ENCODE results near the gene ICAM1. TPM values are rescaled to one million over a fixed set of nuclear protein-coding genes. Genes with fewer than 3 reads are reported as not detected.

Gene ICAM1
- polyA plus RNA-seq, 3 donors = 5.3 to 6.7 (median 6.7) TPM

GRCh38 chr19:10309423-10309822, 38.5 kb downstream of the ICAM1 start, which contains the start of gene ZGLP1:
Gene ZGLP1, minus strand, starts transcription at chr19:10309815.
- no peak for DNase-seq (ENCODE audit: extremely low read depth in 1 of 11, low read depth in 9 of 11, low spot score in 4 of 11)

GRCh38 chr19:10315335-10316214, 44.7 kb downstream of the ICAM1 start, which contains the start of gene FDX2:
Gene FDX2, minus strand, starts transcription at chr19:10316015. Its CDS starts 19 bp downstream, at chr19:10315996.
- peak in 7 of 11 donors; percentile 55 to 79 (median 68) for DNase-seq (ENCODE audit: extremely low read depth in 1 of 11, low read depth in 9 of 11, low spot score in 4 of 11)

DNA sequence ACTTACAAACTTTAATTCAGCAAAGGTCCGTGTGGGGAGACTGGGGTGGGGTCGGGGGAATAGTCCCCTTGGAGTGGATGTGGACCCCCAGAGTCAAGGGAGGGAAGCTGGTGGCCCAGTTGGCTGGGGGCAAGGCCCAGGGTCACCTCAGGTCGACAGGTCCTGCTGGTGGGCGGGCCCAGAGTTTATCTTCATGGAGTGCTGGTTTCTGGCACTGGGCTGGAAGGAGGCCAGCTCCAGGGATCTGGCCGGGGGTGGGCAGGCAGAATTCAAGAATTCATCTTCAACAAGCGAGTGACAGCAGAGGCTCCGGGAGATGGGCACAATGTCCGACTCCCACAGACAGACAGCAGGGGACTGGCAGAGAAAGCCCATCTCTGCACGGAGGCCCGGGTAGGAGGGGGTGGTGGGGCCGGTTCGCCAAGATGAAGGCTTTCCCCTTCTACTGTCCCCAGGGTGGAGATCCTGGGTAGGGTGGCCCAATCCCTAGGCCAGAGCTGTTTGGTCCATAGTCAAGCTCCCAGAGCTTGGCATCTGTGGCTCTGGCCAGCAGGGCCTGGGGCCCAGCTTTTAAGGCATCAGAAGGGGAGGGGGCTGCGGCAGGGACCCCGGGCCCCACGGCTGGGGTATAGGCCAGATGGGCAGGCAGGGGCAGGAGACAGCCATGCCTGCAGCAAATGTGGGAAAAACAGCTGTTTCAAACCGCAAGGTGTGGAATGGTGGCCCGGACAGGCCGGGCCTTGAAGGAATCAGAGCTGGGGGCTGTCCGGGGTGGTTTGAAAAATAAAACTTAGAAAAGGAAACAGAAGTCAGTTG, 45.5 kb downstream of the ICAM1 start:
- no peak for DNase-seq (ENCODE audit: extremely low read depth in 1 of 11, low read depth in 9 of 11, low spot score in 4 of 11)

- no peak for DNase-seq (ENCODE audit: extremely low read depth in 1 of 11, low read depth in 9 of 11, low spot score in 4 of 11)
Observed at GRCh38 chr19:10317045-10317856, 46.3 kb downstream of the ICAM1 start.

DNA sequence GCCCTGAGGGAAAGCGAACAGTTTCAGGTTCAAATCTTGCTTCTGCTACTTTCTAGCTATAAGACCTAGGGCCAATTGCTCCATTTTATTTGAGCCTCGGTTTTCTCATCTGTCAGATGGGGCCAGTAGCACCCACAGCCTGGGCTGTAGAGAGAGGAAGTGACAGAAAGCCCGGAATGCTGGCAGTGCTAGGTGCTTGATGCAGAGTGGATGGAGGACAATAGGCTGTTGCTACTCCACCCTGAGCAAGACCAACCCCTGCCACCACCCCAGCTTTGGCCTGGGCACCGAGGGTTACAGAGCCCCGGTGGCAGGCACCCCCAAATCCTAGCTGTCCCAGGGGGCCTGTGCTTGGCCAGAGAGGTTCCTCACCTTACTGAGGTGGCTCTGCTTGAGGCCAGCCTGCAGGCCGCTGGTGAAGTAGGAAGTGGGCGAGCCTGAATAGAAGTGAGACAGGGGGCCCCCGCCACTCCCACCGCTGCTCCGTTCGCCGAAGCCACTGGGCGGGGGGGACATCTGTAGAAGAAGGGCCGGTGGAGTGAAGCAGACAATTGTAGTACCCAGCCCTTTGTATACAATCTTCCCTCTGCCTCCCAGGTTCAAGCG, 47.0 kb downstream of the ICAM1 start:
- no peak for DNase-seq (ENCODE audit: extremely low read depth in 1 of 11, low read depth in 9 of 11, low spot score in 4 of 11)

GRCh38 chr19:10318807-10319682, 48.1 kb downstream of the ICAM1 start:
- no peak for DNase-seq (ENCODE audit: extremely low read depth in 1 of 11, low read depth in 9 of 11, low spot score in 4 of 11)

DNA sequence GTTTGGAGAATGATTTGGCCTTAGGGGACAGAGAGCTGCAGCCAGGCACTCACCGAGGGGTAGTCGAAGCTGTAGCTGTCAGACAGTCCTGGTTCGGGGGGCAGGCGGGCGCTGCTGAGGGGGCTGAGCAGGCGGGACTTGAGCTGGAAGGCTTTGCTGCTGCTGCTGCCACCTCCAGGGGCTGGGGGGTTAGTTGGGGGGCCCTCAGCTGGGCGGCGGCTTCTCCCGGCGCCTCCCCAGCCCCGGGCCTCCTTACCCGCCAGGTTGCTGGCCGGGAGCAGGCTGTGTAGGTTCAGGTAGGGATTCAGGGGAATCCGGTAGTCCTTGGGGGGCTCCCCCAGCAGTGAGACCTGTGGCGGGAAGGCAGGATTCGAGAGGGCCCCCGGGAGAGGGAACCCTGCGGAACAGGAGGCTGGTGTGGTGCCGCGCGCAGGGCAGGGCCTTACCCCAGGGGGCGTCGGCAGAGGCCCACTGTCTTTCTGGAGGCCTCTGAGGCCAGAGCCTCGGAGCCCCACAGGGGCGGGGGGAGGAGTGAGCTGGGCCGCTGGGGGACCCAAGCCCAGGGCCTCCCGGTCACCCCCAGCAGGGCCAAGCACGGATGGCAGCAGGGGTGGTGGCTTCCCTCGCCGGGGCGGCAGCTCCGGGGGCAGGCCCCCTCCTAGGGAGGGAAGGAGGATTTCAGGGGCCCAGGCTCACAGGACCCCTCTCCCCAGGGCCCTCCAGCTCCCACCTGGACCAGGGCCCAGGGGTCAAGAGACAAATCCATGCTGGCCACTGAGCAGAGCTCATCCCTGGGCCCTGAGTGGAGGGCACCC, 49.9 kb downstream of the ICAM1 start:
- no peak for DNase-seq (ENCODE audit: extremely low read depth in 1 of 11, low read depth in 9 of 11, low spot score in 4 of 11)

GRCh38 chr19:10321417-10321797, 50.5 kb downstream of the ICAM1 start:
- DNase-seq (ENCODE audit: extremely low read depth in 1 of 11, low read depth in 9 of 11, low spot score in 4 of 11) = no peak

- DNase-seq (ENCODE audit: extremely low read depth in 1 of 11, low read depth in 9 of 11, low spot score in 4 of 11) = no peak
Observed at GRCh38 chr19:10321874-10322835, 51.2 kb downstream of the ICAM1 start.

GRCh38 chr19:10325732-10326131, 54.8 kb downstream of the ICAM1 start:
- no peak for DNase-seq (ENCODE audit: extremely low read depth in 1 of 11, low read depth in 9 of 11, low spot score in 4 of 11)

DNA sequence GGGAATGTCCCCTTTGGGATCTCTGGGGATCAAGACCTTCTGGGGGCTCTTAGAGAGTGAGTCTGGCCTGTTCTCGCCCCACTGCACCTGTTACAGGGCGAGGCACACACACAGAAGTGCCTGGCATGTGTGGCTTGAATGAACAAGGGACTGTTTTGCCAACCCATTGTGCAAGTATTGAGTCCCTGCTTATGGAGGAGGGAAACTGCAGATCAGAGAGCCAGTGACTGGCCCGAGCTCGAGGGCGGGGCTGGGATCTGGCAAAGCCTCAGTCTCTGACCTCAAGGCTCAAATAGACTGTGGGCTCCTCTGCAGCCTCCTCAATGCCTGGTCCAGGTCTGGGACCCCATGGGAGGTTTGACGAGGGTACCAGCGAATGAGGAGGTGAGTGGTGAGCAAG, 56.9 kb downstream of the ICAM1 start:
- no peak for DNase-seq (ENCODE audit: extremely low read depth in 1 of 11, low read depth in 9 of 11, low spot score in 4 of 11)

- no peak for DNase-seq (ENCODE audit: extremely low read depth in 1 of 11, low read depth in 9 of 11, low spot score in 4 of 11)
Observed at GRCh38 chr19:10328558-10329429, 57.9 kb downstream of the ICAM1 start.

- DNase-seq (ENCODE audit: extremely low read depth in 1 of 11, low read depth in 9 of 11, low spot score in 4 of 11) = no peak
Observed at GRCh38 chr19:10329555-10329954, 58.6 kb downstream of the ICAM1 start.

DNA sequence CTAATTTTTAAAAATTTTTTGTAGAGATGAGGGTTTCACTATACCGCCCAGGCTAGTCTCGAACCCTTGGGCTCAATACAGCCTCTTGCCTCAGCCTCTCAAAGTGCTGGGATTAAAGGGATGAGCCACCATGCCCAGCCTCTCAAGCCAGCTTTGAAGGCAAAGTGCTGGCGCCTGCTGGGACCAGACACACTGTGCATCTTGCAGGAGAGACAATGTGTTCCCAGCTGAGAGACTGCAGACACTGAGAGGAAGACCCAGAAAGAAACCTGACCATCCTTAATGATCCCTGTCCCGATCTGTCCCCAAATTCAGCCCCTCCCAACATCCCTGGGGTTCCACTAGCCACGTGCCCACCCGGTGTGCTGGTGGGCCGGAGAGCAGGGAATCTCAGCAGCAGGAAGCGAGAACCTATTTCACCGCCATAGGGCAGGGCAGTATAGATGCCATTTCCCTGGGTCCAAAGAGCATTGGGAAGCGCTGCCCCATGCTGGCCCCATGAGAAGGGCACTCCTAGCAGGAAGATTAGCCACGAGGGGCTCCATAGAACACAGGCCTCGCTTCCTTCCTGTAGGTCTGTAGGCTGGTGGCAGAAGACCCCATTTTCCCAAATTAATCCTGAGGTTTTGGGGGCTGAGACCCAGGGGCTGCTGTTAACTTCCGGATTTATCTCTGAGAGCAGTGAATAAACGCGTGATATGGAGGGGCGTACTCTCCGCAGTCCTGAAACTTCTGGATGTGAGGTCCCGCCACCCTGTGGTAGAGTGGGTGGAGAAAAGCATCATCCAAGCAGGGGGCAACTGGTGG, 61.4 kb downstream of the ICAM1 start:
- DNase-seq (ENCODE audit: extremely low read depth in 1 of 11, low read depth in 9 of 11, low spot score in 4 of 11) = no peak
